Naive thymus-derived CD4-positive, alpha-beta T cell (primary cell): ENCODE results near the gene CD70. TPM values are rescaled to one million over a fixed set of nuclear protein-coding genes. Genes with fewer than 3 reads are reported as not detected.
"Not testable (repeated sequence)": the region's sequence is repeated elsewhere in the genome, so short reads cannot be mapped to it uniquely, and the experiment has no call there.

Experiments
- ATAC-seq: fragments of 150-1000 bp; cut with Tn5 transposase; 2 replicates; pipeline ENCODE4 v1.10.0; 2021; ENCODE audit warnings: mild to moderate bottlenecking, moderate library complexity
- CTCF ChIA-PET: fragments of 350-600 bp; sonication (Branson Sonifier 250); formaldehyde crosslinking; loops from one replicate; lab custom pipeline; 2021; ENCODE audit warnings: antibody characterized with exemption; lab: Charles Lee
- POLR2A ChIA-PET: fragments of 350-600 bp; sonication (Branson Sonifier 250); formaldehyde crosslinking; loops from one replicate; lab custom pipeline; 2021; ENCODE audit warnings: antibody characterized with exemption, inconsistent platforms; lab: Charles Lee
- DNase-seq, 9 donors: peaks; one replicate each; pipeline versions ENCODE4 v3.0.0 to v3.0.0-alpha.2; 2020 to 2022; ENCODE audit warnings: mixed read lengths in 1 of 9
- H3K27ac ChIP-seq: one replicate; pipeline ENCODE4 v1.7.0; 2013; ENCODE audit warnings: mild to moderate bottlenecking, low read depth, low read length, moderate library complexity
- H3K27me3 ChIP-seq, 2 donors: one replicate each; pipeline ENCODE4 v1.7.0; 2013; ENCODE audit warnings: low read length in 2 of 2, mild to moderate bottlenecking in 2 of 2, moderate library complexity in 2 of 2; ENCODE audit not compliant: control insufficient read depth in 2 of 2, insufficient read depth in 2 of 2
- H3K36me3 ChIP-seq, 3 experiments: 1 replicate in 2 of 3; 2 replicates in 1 of 3; pipeline ENCODE4 v1.7.0; 2013; ENCODE audit warnings: low read length in 3 of 3, mild to moderate bottlenecking in 3 of 3, moderate library complexity in 1 of 3; ENCODE audit not compliant: insufficient read depth in 3 of 3, control insufficient read depth in 2 of 3
- H3K4me1 ChIP-seq, 2 donors: one replicate each; pipeline ENCODE4 v1.7.0; 2013; ENCODE audit warnings: low read length in 2 of 2, mild to moderate bottlenecking in 2 of 2, moderate library complexity in 1 of 2; ENCODE audit not compliant: control insufficient read depth in 2 of 2, insufficient read depth in 2 of 2
- H3K4me3 ChIP-seq: 2 replicates; pipeline ENCODE4 v1.7.0; 2013; ENCODE audit warnings: mild to moderate bottlenecking, low read length
- H3K9me3 ChIP-seq, 3 experiments: 1 replicate in 2 of 3; 2 replicates in 1 of 3; pipeline ENCODE4 v1.7.0; 2013; ENCODE audit warnings: low read length in 3 of 3; ENCODE audit not compliant: control insufficient read depth in 2 of 3
- H3K27ac Mint-ChIP-seq, 9 donors: one replicate each; pipeline ENCODE4 v1.8.0; 2020 to 2022; ENCODE audit warnings: mixed read lengths in 9 of 9, mild to moderate bottlenecking in 8 of 9, moderate library complexity in 5 of 9, inconsistent platforms in 2 of 9
- H3K27me3 Mint-ChIP-seq, 5 donors: one replicate each; pipeline ENCODE4 v1.8.0; 2021 to 2022; ENCODE audit warnings: mixed read lengths in 5 of 5, mild to moderate bottlenecking in 1 of 5
- H3K36me3 Mint-ChIP-seq, 5 donors: one replicate each; pipeline ENCODE4 v1.8.0; 2020 to 2022; ENCODE audit warnings: mixed read lengths in 5 of 5, mild to moderate bottlenecking in 3 of 5, inconsistent platforms in 1 of 5
- H3K4me1 Mint-ChIP-seq, 7 donors: one replicate each; pipeline ENCODE4 v1.8.0; 2020 to 2022; ENCODE audit warnings: mixed read lengths in 7 of 7, mild to moderate bottlenecking in 3 of 7, inconsistent platforms in 1 of 7
- H3K4me3 Mint-ChIP-seq, 10 donors: one replicate each; pipeline ENCODE4 v1.8.0; 2020 to 2022; ENCODE audit warnings: mild to moderate bottlenecking in 10 of 10, mixed read lengths in 10 of 10, moderate library complexity in 6 of 10, inconsistent platforms in 2 of 10
- H3K9me3 Mint-ChIP-seq, 11 donors: one replicate each; pipeline ENCODE4 v1.8.0; 2020 to 2022; ENCODE audit warnings: mixed read lengths in 11 of 11, mild to moderate bottlenecking in 4 of 11, inconsistent platforms in 1 of 11, moderate library complexity in 1 of 11
- intact Hi-C, 2 donors: fragments of 100-400 bp; cut with micrococcal nuclease; formaldehyde crosslinking; loops; one replicate each; pipeline ENCODE4 v1.15.1; 2023
- polyA plus RNA-seq, 2 donors: library from polyadenylated mRNA; unstranded; fragments of 300-500 nt; fragmentation: Illumina TruSeq; gene quantifications; one replicate each; pipeline ENCODE4 v1.2.3, GENCODE V29; 2021
- total RNA-seq, 6 experiments: library from RNA in 5 of 6; stranded (reverse) in 5 of 6; gene quantifications; 1 replicate in 5 of 6; 2 replicates in 1 of 6; pipeline ENCODE4 v1.2.3 and lab custom pipeline; 2021 to 2026

The CD70 gene
- total and polyA plus RNA-seq, 7 experiments from 2014 or later = 1.2 to 39.6 TPM; not detected in 5

DNA sequence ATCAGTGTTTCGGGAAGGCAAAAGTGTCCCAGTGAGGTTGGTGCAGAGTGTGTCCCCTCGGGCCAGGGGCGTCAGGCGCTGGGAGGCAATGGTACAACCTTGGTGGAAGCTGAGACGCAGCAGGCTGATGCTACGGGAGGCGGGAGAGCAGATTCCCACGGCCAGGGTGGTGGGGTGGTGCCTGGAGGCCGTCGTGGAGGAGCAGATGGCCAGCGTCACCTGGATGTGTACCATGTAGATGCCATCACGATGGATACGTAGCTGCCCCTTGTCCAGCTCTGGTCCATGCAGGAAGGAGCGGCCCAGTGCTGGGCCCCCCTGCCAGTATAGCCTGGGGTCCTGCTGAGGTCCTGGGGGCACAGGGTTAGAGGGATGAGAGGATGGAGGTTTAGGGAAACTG, 4.9 kb downstream of the CD70 start:
- H3K36me3 ChIP-seq = no peaks in the 10 kb centered on the region
- H3K4me1 ChIP-seq = peaks cover 26 to 43% of the 10 kb centered on the region in 2 donors
- H3K27ac Mint-ChIP-seq = no peak overlapping the region
- CTCF ChIA-PET = interaction anchor here (0.7 kb wide), 1 partner anchor 35 kb away, joined by 5 read pairs; no protein-coding TSS in a partner anchor
- no peaks in the 10 kb centered on the region for H3K9me3 ChIP-seq
- peaks cover 40 to 50% (median 43%) of the 10 kb centered on the region in 7 donors for H3K4me1 Mint-ChIP-seq
- DNase-seq (no peak), ATAC-seq (no peak)
- no peak overlapping the region for H3K4me3 ChIP-seq
- peaks cover 42 to 56% (median 50%) of the 10 kb centered on the region in 5 donors for H3K27me3 Mint-ChIP-seq
- peaks cover 0 to 17% of the 10 kb centered on the region in 2 donors for H3K27me3 ChIP-seq
- H3K9me3 Mint-ChIP-seq = no peaks in the 10 kb centered on the region
- intact Hi-C loops = loop anchor here in 1 of 2 donors (5.0 kb wide), 2 partner anchors 54 to 69 kb away; partner anchors contain the start of gene TNFSF9
- POLR2A ChIA-PET = no interaction called here
- peak overlapping the region in 6 of 10 donors; percentile 32 to 93 (median 64) for H3K4me3 Mint-ChIP-seq
- H3K36me3 Mint-ChIP-seq = peaks cover 0 to 22% (median 0%) of the 10 kb centered on the region in 5 donors
- H3K27ac ChIP-seq = no peak overlapping the region

DNA sequence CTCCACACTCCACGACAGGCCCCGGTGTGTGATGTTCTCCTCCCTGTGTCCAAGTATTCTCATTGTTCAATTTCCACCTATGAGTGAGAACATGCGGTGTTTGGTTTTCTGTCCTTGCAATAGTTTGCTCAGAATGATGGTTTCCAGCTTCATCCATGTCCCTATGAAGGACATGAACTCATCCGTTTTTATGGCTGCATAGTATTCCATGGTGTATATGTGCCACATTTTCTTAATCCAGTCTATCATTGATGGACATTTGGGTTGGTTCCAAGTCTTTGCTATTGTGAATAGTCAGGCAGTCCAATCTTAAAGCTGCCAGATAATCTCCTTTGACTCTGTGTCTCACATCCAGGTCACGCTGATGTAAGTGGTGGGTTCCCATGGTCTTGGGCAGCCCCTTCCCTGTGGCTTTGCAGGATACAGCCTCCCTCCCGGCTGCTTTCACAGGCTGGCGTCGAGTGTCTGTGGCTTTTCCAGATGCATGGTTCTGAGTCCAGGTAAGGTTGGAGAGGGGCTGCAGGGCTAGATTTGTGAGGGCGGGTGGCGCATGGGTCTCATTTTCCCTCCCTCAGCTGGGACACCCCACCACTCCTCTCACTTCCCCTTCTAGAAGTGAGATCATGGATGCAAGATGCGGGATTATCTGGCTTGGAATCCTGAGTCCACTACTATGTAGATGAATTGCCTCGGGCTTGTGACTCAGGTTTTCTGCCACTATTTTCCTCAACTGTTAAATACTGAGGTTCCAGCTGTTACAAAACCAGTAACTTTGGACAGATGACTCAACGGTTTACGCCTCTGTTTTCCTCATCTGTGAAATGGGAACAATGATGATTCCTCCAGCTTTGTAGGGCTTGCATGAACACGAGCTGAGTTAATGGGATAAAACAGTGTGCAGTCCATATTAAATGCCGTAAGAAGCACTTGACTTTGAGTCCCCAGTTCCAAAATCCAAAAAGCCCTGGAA, 8.2 kb downstream of the CD70 start:
- POLR2A ChIA-PET, H3K27me3 ChIP-seq, H3K4me3 ChIP-seq, H3K4me3 Mint-ChIP-seq, H3K36me3 ChIP-seq, H3K27ac ChIP-seq, H3K9me3 ChIP-seq, CTCF ChIA-PET, DNase-seq, H3K9me3 Mint-ChIP-seq, ATAC-seq, intact Hi-C loops: not testable (repeated sequence)
- Mint-ChIP-seq H3K27ac (peak overlapping the region in 1 of 9 donors; percentile 13), H3K36me3 (peaks cover 0 to 12% (median 0%) of the 10 kb centered on the region in 5 donors), H3K27me3 (peaks cover 12 to 25% (median 19%) of the 10 kb centered on the region in 5 donors), H3K4me1 (peaks cover 12 to 23% (median 13%) of the 10 kb centered on the region in 7 donors)
- H3K4me1 ChIP-seq = peaks cover 7 to 11% of the 10 kb centered on the region in 2 donors

DNA sequence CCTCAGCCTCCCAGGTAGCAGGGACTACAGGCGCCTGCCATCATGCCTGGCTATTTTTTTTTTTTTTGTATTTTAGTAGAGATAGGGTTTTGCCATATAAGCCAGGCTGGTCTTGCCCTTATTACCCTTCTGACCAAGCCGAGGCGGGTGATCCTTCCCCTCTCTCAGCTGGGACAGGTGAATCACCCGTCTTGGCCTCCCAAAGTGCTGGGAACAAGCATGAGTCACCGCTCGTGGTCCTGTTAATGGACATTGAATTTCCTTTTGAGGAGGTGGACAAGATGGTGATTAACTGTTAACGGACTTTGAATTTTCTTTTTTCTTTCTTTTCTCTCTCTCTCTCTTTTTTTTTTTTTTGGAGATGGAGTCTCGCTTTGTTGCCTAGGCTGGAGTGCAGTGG, 10.6 kb downstream of the CD70 start:
- no peak overlapping the region for H3K27ac Mint-ChIP-seq
- Histone ChIP-seq H3K4me1 (peaks cover 0 to 3% of the 10 kb centered on the region in 2 donors), H3K4me3 (no peak overlapping the region), H3K27ac (no peak overlapping the region), H3K9me3 (no peaks in the 10 kb centered on the region), H3K27me3 (no peaks in the 10 kb centered on the region), H3K36me3 (no peaks in the 10 kb centered on the region)
- no peak overlapping the region for H3K4me3 Mint-ChIP-seq
- no peak for DNase-seq
- peaks cover 0 to 11% (median 0%) of the 10 kb centered on the region in 7 donors for H3K4me1 Mint-ChIP-seq
- peaks cover 0 to 2% (median 0%) of the 10 kb centered on the region in 5 donors for H3K36me3 Mint-ChIP-seq
- ATAC-seq = no peak
- H3K9me3 Mint-ChIP-seq = no peaks in the 10 kb centered on the region
- intact Hi-C loops = no loop called here
- H3K27me3 Mint-ChIP-seq = peaks cover 0 to 7% (median 0%) of the 10 kb centered on the region in 5 donors
- ChIA-PET CTCF (no interaction called here), POLR2A (no interaction called here)

DNA sequence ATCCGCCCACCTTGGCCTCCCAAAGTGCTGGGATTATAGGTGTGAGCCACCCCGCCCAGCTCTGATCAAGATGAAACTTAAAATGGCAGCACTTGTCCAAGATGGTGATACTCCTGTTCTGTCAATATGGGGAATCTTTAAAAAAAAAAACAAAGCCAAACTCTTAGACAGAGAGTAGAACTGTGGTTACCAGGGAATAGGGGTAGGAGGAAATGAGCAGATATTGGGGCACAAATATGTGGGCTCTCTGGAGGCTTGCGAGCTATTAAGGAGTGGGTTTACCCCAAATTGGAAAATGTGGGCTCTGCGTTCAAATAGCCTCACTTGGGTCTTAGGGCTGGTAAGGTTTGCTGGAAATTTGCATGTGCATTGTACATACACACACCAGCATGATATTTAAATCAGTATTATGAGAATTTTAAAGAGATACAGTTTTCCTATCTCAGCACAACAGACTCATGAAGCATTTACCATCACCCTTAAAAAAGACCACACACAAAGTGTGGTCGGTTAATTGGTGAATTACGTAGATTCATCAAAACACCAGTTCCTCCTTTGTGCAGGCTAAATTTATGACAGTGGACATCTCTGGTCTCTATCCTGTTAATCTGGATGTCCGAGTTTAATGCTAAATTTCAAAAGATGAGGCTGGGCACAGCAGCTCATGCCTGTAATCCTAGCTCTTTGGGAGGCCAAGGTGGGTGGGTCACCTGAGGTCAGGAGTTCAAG, 11.3 kb downstream of the CD70 start:
- ChIA-PET CTCF (no interaction called here), POLR2A (no interaction called here)
- peaks cover 0 to 7% (median 0%) of the 10 kb centered on the region in 5 donors for H3K27me3 Mint-ChIP-seq
- intact Hi-C loops = no loop called here
- DNase-seq (no peak), ATAC-seq (no peak)
- no peaks in the 10 kb centered on the region for H3K9me3 Mint-ChIP-seq
- H3K4me1 Mint-ChIP-seq = peaks cover 0 to 11% (median 0%) of the 10 kb centered on the region in 7 donors
- no peaks in the 10 kb centered on the region for H3K27me3 ChIP-seq
- H3K4me1 ChIP-seq = peaks cover 0 to 3% of the 10 kb centered on the region in 2 donors
- no peak overlapping the region for H3K27ac Mint-ChIP-seq
- H3K36me3 Mint-ChIP-seq = peaks cover 0 to 2% (median 0%) of the 10 kb centered on the region in 5 donors
- H3K4me3 ChIP-seq = no peak overlapping the region
- H3K36me3 ChIP-seq = no peaks in the 10 kb centered on the region
- no peak overlapping the region for H3K27ac ChIP-seq
- no peaks in the 10 kb centered on the region for H3K9me3 ChIP-seq
- no peak overlapping the region for H3K4me3 Mint-ChIP-seq

DNA sequence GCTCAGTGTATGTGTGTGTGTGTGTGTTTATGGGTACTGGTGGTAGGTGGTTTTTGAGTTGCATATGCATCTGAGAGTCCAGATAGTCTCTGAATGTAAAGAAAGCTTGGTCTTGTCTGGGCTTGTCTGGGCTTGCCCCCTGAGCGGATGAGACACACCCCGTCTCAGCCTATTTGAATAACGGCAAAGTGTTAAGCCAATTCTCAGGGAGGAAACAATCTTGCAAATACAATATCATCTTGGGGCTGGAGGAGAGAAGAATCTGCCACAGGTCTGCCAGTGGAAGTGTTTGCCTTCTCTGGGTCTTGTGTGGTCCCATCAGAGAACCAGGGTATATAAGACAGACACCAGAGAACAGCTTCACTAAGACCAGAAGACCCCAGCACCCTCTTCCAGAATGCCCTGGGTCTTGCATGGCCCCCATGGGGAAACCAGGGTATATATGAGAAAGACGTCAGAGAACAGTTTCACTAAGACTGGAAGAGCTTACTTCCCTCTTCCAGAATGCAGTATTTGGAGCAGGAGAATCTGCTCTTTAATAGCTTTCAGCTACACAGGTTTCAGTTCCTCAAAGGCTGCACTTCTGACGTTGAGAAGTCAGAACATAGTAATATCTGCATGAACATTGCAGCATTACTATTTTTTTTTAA, 13.3 kb downstream of the CD70 start:
- ATAC-seq = peak; percentile 84
- no peaks in the 10 kb centered on the region for H3K36me3 ChIP-seq
- CTCF ChIA-PET = no interaction called here

DNA sequence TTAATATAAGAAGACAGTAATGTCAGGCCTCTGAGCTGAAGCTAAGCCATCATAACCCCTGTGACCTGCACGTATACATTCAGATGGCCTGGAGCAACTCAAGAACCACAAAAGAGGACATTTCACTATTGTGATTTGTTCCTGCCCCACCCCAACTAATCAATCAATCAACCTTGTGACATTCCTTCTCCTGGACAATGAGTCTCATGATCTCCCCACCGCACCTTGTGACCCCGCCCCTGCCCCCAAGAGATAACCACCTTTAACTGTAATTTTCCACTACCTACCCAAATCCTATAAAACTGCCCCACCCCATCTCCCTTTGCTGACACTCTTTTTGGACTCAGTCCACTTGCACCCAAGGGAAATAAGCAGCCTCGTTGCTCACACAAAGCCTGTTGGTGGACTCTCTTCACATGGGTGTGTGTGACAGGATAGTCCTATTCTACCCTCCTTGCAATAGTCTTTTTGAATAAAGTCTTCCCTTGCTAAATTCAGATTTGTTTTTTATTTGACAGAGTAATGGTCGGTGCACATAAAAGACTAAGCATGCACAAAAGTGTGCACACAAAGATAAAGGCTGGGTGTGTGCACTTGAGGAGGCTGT, 14.0 kb downstream of the CD70 start:
- CTCF ChIA-PET = no interaction called here
- intact Hi-C loops = no loop called here

More for the DNA sequence above, 13.3 kb downstream of the CD70 start:
- DNase-seq = no peak
- H3K9me3 ChIP-seq = no peaks in the 10 kb centered on the region
- peaks cover 0 to 11% (median 0%) of the 10 kb centered on the region in 7 donors for H3K4me1 Mint-ChIP-seq
- peaks cover 0 to 2% (median 0%) of the 10 kb centered on the region in 5 donors for H3K36me3 Mint-ChIP-seq
- no peak overlapping the region for H3K4me3 ChIP-seq
- peaks cover 0 to 3% of the 10 kb centered on the region in 2 donors for H3K4me1 ChIP-seq
- intact Hi-C loops = no loop called here
- no peaks in the 10 kb centered on the region for H3K9me3 Mint-ChIP-seq
- H3K4me3 Mint-ChIP-seq = no peak overlapping the region
- no peaks in the 10 kb centered on the region for H3K27me3 ChIP-seq
- no peak overlapping the region for H3K27ac Mint-ChIP-seq
- peaks cover 0 to 7% (median 0%) of the 10 kb centered on the region in 5 donors for H3K27me3 Mint-ChIP-seq
- H3K27ac ChIP-seq = no peak overlapping the region
- POLR2A ChIA-PET = no interaction called here

More for the DNA sequence above, 14.0 kb downstream of the CD70 start:
- Histone ChIP-seq H3K4me1 (peaks cover 0 to 3% of the 10 kb centered on the region in 2 donors), H3K4me3 (no peak overlapping the region), H3K27me3 (no peaks in the 10 kb centered on the region), H3K9me3 (no peaks in the 10 kb centered on the region), H3K36me3 (no peaks in the 10 kb centered on the region), H3K27ac (no peak overlapping the region)
- H3K36me3 Mint-ChIP-seq = peaks cover 0 to 2% (median 0%) of the 10 kb centered on the region in 5 donors
- ATAC-seq (no peak), DNase-seq (no peak)
- peaks cover 0 to 7% (median 2%) of the 10 kb centered on the region in 5 donors for H3K27me3 Mint-ChIP-seq
- peaks cover 0 to 11% (median 0%) of the 10 kb centered on the region in 7 donors for H3K4me1 Mint-ChIP-seq
- H3K9me3 Mint-ChIP-seq = peaks cover 0 to 1% (median 0%) of the 10 kb centered on the region in 11 donors
- no peak overlapping the region for H3K27ac Mint-ChIP-seq
- POLR2A ChIA-PET = no interaction called here
- H3K4me3 Mint-ChIP-seq = no peak overlapping the region
